HepG2 (cell line): ENCODE measurements around the gene RPP25L. TPM values are rescaled to one million over a fixed set of nuclear protein-coding genes. Genes with fewer than 3 reads are reported as not detected.
A peak's percentile ranks its signal among the peaks of the same experiment; 100 is the strongest.

Experiments
- ARID2 ChIP-seq: sonication (generic); formaldehyde crosslinking; IDR thresholded peaks from 2 replicates; pipeline ENCODE4 v1.8.1; 2022; ENCODE audit warnings: mild to moderate bottlenecking, missing genetic modification reagents, borderline replicate concordance
- BRD4 ChIP-seq: sonication (generic); formaldehyde crosslinking; IDR thresholded peaks from 2 replicates; pipeline ENCODE4 v1.4.0; 2020; ENCODE audit warnings: missing genetic modification reagents
- HHEX ChIP-seq: IDR thresholded peaks from 2 replicates; pipeline ENCODE4 v1.6.1; 2016; ENCODE audit warnings: control low read depth
- RORA ChIP-seq: sonication (generic); formaldehyde crosslinking; IDR thresholded peaks from 2 replicates; pipeline ENCODE4 v1.5.0; 2020; ENCODE audit warnings: mild to moderate bottlenecking, missing genetic modification reagents, moderate library complexity
- ZBTB40 ChIP-seq, 2 experiments: fragments of 450-650 bp in 1 of 2; sonication (generic) in 1 of 2; formaldehyde crosslinking in 1 of 2; IDR thresholded peaks; 2 replicates each; pipeline versions ENCODE4 v1.6.1 to v1.8.0; 2016 to 2022; ENCODE audit warnings: antibody characterized with exemption in 1 of 2, mild to moderate bottlenecking in 1 of 2, missing genetic modification reagents in 1 of 2
- ZNF18 ChIP-seq: sonication (generic); formaldehyde crosslinking; IDR thresholded peaks from 2 replicates; pipeline ENCODE4 v1.8.0; 2022; ENCODE audit warnings: mild to moderate bottlenecking, missing genetic modification reagents; ENCODE audit not compliant: insufficient replicate concordance
- ZNF276 ChIP-seq: sonication (generic); formaldehyde crosslinking; IDR thresholded peaks from 2 replicates; pipeline ENCODE4 v1.4.0; 2020; ENCODE audit warnings: mild to moderate bottlenecking, low read depth, missing genetic modification reagents
- ZNF737 ChIP-seq: sonication (generic); formaldehyde crosslinking; IDR thresholded peaks from 2 replicates; pipeline ENCODE4 v1.5.0; 2020; ENCODE audit warnings: missing genetic modification reagents, mild to moderate bottlenecking, borderline replicate concordance
- polyA plus RNA-seq, 8 experiments: library from polyadenylated mRNA; depleted of rRNA in 3 of 8; stranded (reverse) in 7 of 8; unstranded in 1 of 8; fragments of >200 nt; fragmentation: Illumina TruSeq in 4 of 8; extraction: Trizol in 4 of 8; gene quantifications; 2 replicates each; pipeline versions ENCODE4 v1.2.1 to v1.2.3, GENCODE V29; 2011 to 2016; ENCODE audit warnings: low read depth in 4 of 8, missing spikeins in 1 of 8, mixed read lengths in 1 of 8; ENCODE audit not compliant: insufficient read depth in 1 of 8
- total RNA-seq, 5 experiments: library from RNA; depleted of rRNA; stranded (reverse); fragments of >200 nt; fragmentation: Illumina TruSeq; extraction: Trizol; gene quantifications; 2 replicates each; pipeline ENCODE4 v1.2.3, GENCODE V29; 2016; ENCODE audit warnings: low read depth in 1 of 5
- TF ChIP-seq, protein P1 (sequence below): sonication (generic); formaldehyde crosslinking; IDR thresholded peaks from 2 replicates; pipeline ENCODE4 v1.4.0; 2020; ENCODE audit warnings: mild to moderate bottlenecking, missing genetic modification reagents, borderline replicate concordance
- TF ChIP-seq, protein P2 (sequence below), 2 experiments: fragments of 450-650 bp in 1 of 2; sonication (generic) in 1 of 2; formaldehyde crosslinking; IDR thresholded peaks; 2 replicates each; pipeline versions ENCODE4 v1.5.0 to v1.8.0; 2020 to 2022; ENCODE audit warnings: mild to moderate bottlenecking in 1 of 2, missing genetic modification reagents in 1 of 2

The RPP25L gene
- total and polyA plus RNA-seq, 2 of the 13 experiments (the other 11 are each of a cell fraction or from before 2014, with no cell fraction given): 24.5 to 27.3 TPM

- TF ChIP-seq ZBTB40 (IDR thresholded peaks at IDR 0.05) (no peak), ZBTB40 (CRISPR knock-in tag; IDR thresholded peaks at IDR 0.05) (no peak; the same call in 1 of the 2 replicates), ZNF737 (no peak), HHEX (CRISPR knock-in tag) (no peak), ZNF276 (no peak), BRD4 (peak; percentile 30), RORA (no peak), ZNF18 (CRISPR knock-in tag) (peak; percentile 17), ARID2 (CRISPR knock-in tag) (no peak)
- TF ChIP-seq, protein P1, sequence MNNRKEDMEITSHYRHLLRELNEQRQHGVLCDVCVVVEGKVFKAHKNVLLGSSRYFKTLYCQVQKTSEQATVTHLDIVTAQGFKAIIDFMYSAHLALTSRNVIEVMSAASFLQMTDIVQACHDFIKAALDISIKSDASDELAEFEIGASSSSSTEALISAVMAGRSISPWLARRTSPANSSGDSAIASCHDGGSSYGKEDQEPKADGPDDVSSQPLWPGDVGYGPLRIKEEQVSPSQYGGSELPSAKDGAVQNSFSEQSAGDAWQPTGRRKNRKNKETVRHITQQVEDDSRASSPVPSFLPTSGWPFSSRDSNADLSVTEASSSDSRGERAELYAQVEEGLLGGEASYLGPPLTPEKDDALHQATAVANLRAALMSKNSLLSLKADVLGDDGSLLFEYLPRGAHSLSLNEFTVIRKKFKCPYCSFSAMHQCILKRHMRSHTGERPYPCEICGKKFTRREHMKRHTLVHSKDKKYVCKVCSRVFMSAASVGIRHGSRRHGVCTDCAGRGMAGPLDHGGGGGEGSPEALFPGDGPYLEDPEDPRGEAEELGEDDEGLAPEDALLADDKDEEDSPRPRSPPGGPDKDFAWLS (CRISPR knock-in tag): no peak
- TF ChIP-seq, protein P2, sequence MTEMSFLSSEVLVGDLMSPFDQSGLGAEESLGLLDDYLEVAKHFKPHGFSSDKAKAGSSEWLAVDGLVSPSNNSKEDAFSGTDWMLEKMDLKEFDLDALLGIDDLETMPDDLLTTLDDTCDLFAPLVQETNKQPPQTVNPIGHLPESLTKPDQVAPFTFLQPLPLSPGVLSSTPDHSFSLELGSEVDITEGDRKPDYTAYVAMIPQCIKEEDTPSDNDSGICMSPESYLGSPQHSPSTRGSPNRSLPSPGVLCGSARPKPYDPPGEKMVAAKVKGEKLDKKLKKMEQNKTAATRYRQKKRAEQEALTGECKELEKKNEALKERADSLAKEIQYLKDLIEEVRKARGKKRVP (CRISPR knock-in tag; IDR thresholded peaks at IDR 0.05): no peak
Observed at GRCh38 chr9:34611811-34612787, at the start of gene RPP25L (continued).
